Liver (tissue), 9 donors: ENCODE measurements around the gene TMEM61. TPM values are rescaled to one million over a fixed set of nuclear protein-coding genes. Genes with fewer than 3 reads are reported as not detected.

Source experiments
- DNase-seq: peaks from one replicate; pipeline ENCODE4 v3.0.0-alpha.2; 2017; ENCODE audit warnings: low spot score
- H3K27ac ChIP-seq, 2 donors: one replicate each; pipeline ENCODE4 v1.7.0; 2013; ENCODE audit warnings: inconsistent platforms in 2 of 2, low read length in 2 of 2, control low read depth in 1 of 2, low read depth in 1 of 2, mild to moderate bottlenecking in 1 of 2
- H3K27me3 ChIP-seq, 4 donors: one replicate each; pipeline versions ENCODE4 v1.6.1 to v1.7.0; 2013; ENCODE audit warnings: low read length in 3 of 4, inconsistent platforms in 1 of 4, mild to moderate bottlenecking in 1 of 4, moderate library complexity in 1 of 4; ENCODE audit not compliant: control insufficient read depth in 4 of 4, insufficient read depth in 4 of 4
- H3K36me3 ChIP-seq, 4 donors: one replicate each; pipeline versions ENCODE4 v1.6.1 to v1.7.0; 2013; ENCODE audit warnings: low read length in 3 of 4, mild to moderate bottlenecking in 3 of 4, low read depth in 1 of 4, moderate library complexity in 1 of 4; ENCODE audit not compliant: control insufficient read depth in 4 of 4, insufficient read depth in 3 of 4
- H3K4me1 ChIP-seq, 4 donors: one replicate each; pipeline versions ENCODE4 v1.6.1 to v1.7.0; 2013; ENCODE audit warnings: low read length in 3 of 4, mild to moderate bottlenecking in 3 of 4, moderate library complexity in 1 of 4; ENCODE audit not compliant: control insufficient read depth in 4 of 4, insufficient read depth in 4 of 4
- H3K4me3 ChIP-seq, 3 donors: one replicate each; pipeline versions ENCODE4 v1.6.1 to v1.7.0; 2013; ENCODE audit warnings: low read length in 3 of 3, control low read depth in 1 of 3, low read depth in 1 of 3, mild to moderate bottlenecking in 1 of 3
- H3K9ac ChIP-seq, 2 donors: one replicate each; pipeline ENCODE4 v1.7.0; 2013; ENCODE audit warnings: low read length in 2 of 2, mild to moderate bottlenecking in 2 of 2, moderate library complexity in 2 of 2, control low read depth in 1 of 2, low read depth in 1 of 2
- H3K9me3 ChIP-seq, 4 donors: one replicate each; pipeline versions ENCODE4 v1.6.1 to v1.7.0; 2013; ENCODE audit warnings: low read length in 3 of 4; ENCODE audit not compliant: control insufficient read depth in 4 of 4
- EGR1 ChIP-seq, 2 donors: IDR thresholded peaks; 2 replicates each; pipeline ENCODE4 v1.6.1; 2016 to 2018; ENCODE audit warnings: antibody characterized with exemption in 2 of 2, low read depth in 2 of 2
- FOXA1 ChIP-seq: IDR thresholded peaks from 2 replicates; pipeline ENCODE4 v1.6.1; 2016; ENCODE audit warnings: antibody characterized with exemption
- FOXA2 ChIP-seq: IDR thresholded peaks from 2 replicates; pipeline ENCODE4 v1.6.1; 2016; ENCODE audit warnings: antibody characterized with exemption
- GABPA ChIP-seq, 2 donors: IDR thresholded peaks in 1 of 2; conservative IDR thresholded peaks in 1 of 2; 2 replicates each; pipeline ENCODE4 v1.6.1; 2016; ENCODE audit warnings: antibody characterized with exemption in 2 of 2, mild to moderate bottlenecking in 1 of 2, moderate library complexity in 1 of 2
- HNF4A ChIP-seq, 2 donors: conservative IDR thresholded peaks; 2 replicates each; pipeline ENCODE4 v1.6.1; 2016; ENCODE audit warnings: antibody characterized with exemption in 2 of 2, mild to moderate bottlenecking in 2 of 2
- HNF4G ChIP-seq: IDR thresholded peaks from 2 replicates; pipeline ENCODE4 v1.6.1; 2016; ENCODE audit warnings: antibody characterized with exemption
- MAX ChIP-seq: IDR thresholded peaks from 2 replicates; pipeline ENCODE4 v1.6.1; 2016; ENCODE audit warnings: antibody characterized with exemption
- NR2F2 ChIP-seq: IDR thresholded peaks from 2 replicates; pipeline ENCODE4 v1.6.1; 2016; ENCODE audit warnings: antibody characterized with exemption
- RAD21 ChIP-seq, 2 donors: IDR thresholded peaks; 2 replicates each; pipeline ENCODE4 v1.6.1; 2016; ENCODE audit warnings: antibody characterized with exemption in 2 of 2, mild to moderate bottlenecking in 2 of 2
- RXRA ChIP-seq, 2 donors: IDR thresholded peaks; 2 replicates each; pipeline ENCODE4 v1.6.1; 2017 to 2018; ENCODE audit warnings: antibody characterized with exemption in 2 of 2, mild to moderate bottlenecking in 1 of 2
- SP1 ChIP-seq: IDR thresholded peaks from 2 replicates; pipeline ENCODE4 v1.6.1; 2018; ENCODE audit warnings: antibody characterized with exemption, mild to moderate bottlenecking
- TAF1 ChIP-seq: conservative IDR thresholded peaks from 2 replicates; pipeline ENCODE4 v1.6.1; 2016; ENCODE audit warnings: antibody characterized with exemption, mild to moderate bottlenecking
- YY1 ChIP-seq: IDR thresholded peaks from 2 replicates; pipeline ENCODE4 v1.6.1; 2016; ENCODE audit warnings: antibody characterized with exemption, mild to moderate bottlenecking
- ZBTB33 ChIP-seq: IDR thresholded peaks from 2 replicates; pipeline ENCODE4 v1.6.1; 2016; ENCODE audit warnings: antibody characterized with exemption
- WGBS: extraction: QIAGEN DNeasy Blood & Tissue Kit; methylation state at CpG from one replicate; pipeline ENCODE4 v1.1.7; 2013; 5-methylcytosine and 5-hydroxymethylcytosine counted together
- polyA plus RNA-seq, 2 donors: library from polyadenylated mRNA; stranded (reverse) in 1 of 2; unstranded in 1 of 2; fragments of 200-250 nt in 1 of 2; fragments of >200 nt in 1 of 2; fragmentation: Nextera tagmentation in 1 of 2; extraction: Ambion mirVana in 1 of 2; gene quantifications; one replicate each; pipeline versions ENCODE4 v1.2.1 to v1.2.3, GENCODE V29; 2013 to 2015
- total RNA-seq, 2 donors: library from RNA; depleted of rRNA; stranded (reverse); fragments of >200 nt; gene quantifications; one replicate each; pipeline ENCODE4 v1.2.3, GENCODE V29; 2014
- TF ChIP-seq, protein P1 (sequence below): IDR thresholded peaks from 2 replicates; pipeline ENCODE4 v1.6.1; 2016; ENCODE audit warnings: antibody characterized with exemption, mild to moderate bottlenecking
- TF ChIP-seq, protein P2 (sequence below): fragments of 150-350 bp; IDR thresholded peaks from 2 replicates; pipeline ENCODE4 v1.5.1; 2017; ENCODE audit warnings: improper control_type of control experiment, low read depth, low read length; ENCODE audit not compliant: missing input control
- TF ChIP-seq, protein P3 (sequence below): IDR thresholded peaks from 2 replicates; pipeline ENCODE4 v1.6.1; 2016; ENCODE audit warnings: antibody characterized with exemption
- donor health status: healthy.
- donor health status: healthy.
- donor health status: healthy.
- donor health status: healthy.
- donor health status: healthy.

Gene TMEM61
- total and polyA plus RNA-seq, 4 donors = not detected

- H3K9ac ChIP-seq = no peak overlapping the region
- peaks cover 0 to 5% (median 2%) of the 10 kb centered on the region in 4 donors for H3K4me1 ChIP-seq
- TF ChIP-seq HNF4G (no peak), HNF4A (conservative IDR thresholded peaks at IDR 0.05) (no peak), RAD21 (IDR thresholded peaks at IDR 0.05) (no peak), ZBTB33 (no peak), SP1 (no peak), EGR1 (IDR thresholded peaks at IDR 0.05; ENCODE audit: low read depth in 2 of 2) (no peak), FOXA1 (no peak), RXRA (IDR thresholded peaks at IDR 0.05) (no peak), TAF1 (no peak), YY1 (no peak), MAX (no peak), NR2F2 (no peak), FOXA2 (no peak)
- TF ChIP-seq, protein P1, sequence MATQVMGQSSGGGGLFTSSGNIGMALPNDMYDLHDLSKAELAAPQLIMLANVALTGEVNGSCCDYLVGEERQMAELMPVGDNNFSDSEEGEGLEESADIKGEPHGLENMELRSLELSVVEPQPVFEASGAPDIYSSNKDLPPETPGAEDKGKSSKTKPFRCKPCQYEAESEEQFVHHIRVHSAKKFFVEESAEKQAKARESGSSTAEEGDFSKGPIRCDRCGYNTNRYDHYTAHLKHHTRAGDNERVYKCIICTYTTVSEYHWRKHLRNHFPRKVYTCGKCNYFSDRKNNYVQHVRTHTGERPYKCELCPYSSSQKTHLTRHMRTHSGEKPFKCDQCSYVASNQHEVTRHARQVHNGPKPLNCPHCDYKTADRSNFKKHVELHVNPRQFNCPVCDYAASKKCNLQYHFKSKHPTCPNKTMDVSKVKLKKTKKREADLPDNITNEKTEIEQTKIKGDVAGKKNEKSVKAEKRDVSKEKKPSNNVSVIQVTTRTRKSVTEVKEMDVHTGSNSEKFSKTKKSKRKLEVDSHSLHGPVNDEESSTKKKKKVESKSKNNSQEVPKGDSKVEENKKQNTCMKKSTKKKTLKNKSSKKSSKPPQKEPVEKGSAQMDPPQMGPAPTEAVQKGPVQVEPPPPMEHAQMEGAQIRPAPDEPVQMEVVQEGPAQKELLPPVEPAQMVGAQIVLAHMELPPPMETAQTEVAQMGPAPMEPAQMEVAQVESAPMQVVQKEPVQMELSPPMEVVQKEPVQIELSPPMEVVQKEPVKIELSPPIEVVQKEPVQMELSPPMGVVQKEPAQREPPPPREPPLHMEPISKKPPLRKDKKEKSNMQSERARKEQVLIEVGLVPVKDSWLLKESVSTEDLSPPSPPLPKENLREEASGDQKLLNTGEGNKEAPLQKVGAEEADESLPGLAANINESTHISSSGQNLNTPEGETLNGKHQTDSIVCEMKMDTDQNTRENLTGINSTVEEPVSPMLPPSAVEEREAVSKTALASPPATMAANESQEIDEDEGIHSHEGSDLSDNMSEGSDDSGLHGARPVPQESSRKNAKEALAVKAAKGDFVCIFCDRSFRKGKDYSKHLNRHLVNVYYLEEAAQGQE = no peak
- TF ChIP-seq, protein P2, sequence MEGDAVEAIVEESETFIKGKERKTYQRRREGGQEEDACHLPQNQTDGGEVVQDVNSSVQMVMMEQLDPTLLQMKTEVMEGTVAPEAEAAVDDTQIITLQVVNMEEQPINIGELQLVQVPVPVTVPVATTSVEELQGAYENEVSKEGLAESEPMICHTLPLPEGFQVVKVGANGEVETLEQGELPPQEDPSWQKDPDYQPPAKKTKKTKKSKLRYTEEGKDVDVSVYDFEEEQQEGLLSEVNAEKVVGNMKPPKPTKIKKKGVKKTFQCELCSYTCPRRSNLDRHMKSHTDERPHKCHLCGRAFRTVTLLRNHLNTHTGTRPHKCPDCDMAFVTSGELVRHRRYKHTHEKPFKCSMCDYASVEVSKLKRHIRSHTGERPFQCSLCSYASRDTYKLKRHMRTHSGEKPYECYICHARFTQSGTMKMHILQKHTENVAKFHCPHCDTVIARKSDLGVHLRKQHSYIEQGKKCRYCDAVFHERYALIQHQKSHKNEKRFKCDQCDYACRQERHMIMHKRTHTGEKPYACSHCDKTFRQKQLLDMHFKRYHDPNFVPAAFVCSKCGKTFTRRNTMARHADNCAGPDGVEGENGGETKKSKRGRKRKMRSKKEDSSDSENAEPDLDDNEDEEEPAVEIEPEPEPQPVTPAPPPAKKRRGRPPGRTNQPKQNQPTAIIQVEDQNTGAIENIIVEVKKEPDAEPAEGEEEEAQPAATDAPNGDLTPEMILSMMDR = no peak
- TF ChIP-seq, protein P3, sequence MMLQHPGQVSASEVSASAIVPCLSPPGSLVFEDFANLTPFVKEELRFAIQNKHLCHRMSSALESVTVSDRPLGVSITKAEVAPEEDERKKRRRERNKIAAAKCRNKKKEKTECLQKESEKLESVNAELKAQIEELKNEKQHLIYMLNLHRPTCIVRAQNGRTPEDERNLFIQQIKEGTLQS = no peak
- no peaks in the 10 kb centered on the region for H3K9me3 ChIP-seq
- no peak for DNase-seq
- H3K4me3 ChIP-seq = peak overlapping the region in 1 of 3 donors; percentile 58
- peaks cover 0 to 5% (median 0%) of the 10 kb centered on the region in 4 donors for H3K27me3 ChIP-seq
- no peak overlapping the region for H3K27ac ChIP-seq
- WGBS = 30% methylated on average over 25 of the region's 25 CpGs
- no peaks in the 10 kb centered on the region for H3K36me3 ChIP-seq
These were observed 341 bp upstream of the TMEM61 start for GRCh38 chr1:54980046-54980527.

DNA sequence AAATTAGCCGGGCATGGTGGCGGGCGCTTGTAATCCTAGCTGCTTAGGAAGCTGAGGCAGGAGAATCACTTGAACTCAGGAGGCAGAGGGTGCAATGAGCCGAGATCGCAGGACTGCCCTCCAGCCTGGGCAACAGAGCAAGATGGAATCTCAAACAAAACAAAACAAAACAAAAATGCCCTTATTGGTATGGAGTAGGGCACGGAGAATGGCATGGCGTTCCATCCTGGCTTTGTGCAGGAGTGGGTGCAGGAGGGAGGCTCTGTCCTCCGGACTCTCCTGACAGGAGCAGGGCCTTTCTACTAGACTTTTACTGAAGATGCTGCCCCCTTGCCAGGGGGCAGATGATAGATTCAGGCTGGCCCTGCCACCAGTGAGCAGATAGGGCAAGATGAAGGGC lies 1.0 kb downstream of the TMEM61 start:
- Histone ChIP-seq H3K9ac (no peak overlapping the region), H3K4me3 (no peak overlapping the region), H3K4me1 (peaks cover 0 to 5% (median 2%) of the 10 kb centered on the region in 4 donors), H3K27ac (no peak overlapping the region), H3K27me3 (peaks cover 0 to 5% (median 0%) of the 10 kb centered on the region in 4 donors), H3K36me3 (no peaks in the 10 kb centered on the region), H3K9me3 (no peaks in the 10 kb centered on the region)
- no peak for DNase-seq
- 94% methylated on average over 8 of the region's 8 CpGs for WGBS
- no peak for TF ChIP-seq MAX
- TF ChIP-seq, protein P1 = no peak
- no peak for TF ChIP-seq FOXA2
- no peak for TF ChIP-seq FOXA1
- TF ChIP-seq SP1 = no peak
- TF ChIP-seq, protein P2 = no peak
- TF ChIP-seq, protein P3 = no peak
- TF ChIP-seq GABPA (IDR thresholded peaks at IDR 0.05 in 1 of 2, conservative IDR thresholded peaks at IDR 0.05 in 1 of 2) = no peak
